Activated CD4-positive, alpha-beta T cell treated with anti-CD3 and anti-CD28 coated beads for 4 hours (primary cell): ENCODE data around the gene ARSA.
"Not testable (repeated sequence)": the region's sequence is repeated elsewhere in the genome, so short reads cannot be mapped to it uniquely, and the experiment has no call there.

Experiments used
- DNase-seq, 2 donors: peaks; one replicate each; pipeline ENCODE4 v3.0.0-alpha.2; 2020

ARSA gene

DNA sequence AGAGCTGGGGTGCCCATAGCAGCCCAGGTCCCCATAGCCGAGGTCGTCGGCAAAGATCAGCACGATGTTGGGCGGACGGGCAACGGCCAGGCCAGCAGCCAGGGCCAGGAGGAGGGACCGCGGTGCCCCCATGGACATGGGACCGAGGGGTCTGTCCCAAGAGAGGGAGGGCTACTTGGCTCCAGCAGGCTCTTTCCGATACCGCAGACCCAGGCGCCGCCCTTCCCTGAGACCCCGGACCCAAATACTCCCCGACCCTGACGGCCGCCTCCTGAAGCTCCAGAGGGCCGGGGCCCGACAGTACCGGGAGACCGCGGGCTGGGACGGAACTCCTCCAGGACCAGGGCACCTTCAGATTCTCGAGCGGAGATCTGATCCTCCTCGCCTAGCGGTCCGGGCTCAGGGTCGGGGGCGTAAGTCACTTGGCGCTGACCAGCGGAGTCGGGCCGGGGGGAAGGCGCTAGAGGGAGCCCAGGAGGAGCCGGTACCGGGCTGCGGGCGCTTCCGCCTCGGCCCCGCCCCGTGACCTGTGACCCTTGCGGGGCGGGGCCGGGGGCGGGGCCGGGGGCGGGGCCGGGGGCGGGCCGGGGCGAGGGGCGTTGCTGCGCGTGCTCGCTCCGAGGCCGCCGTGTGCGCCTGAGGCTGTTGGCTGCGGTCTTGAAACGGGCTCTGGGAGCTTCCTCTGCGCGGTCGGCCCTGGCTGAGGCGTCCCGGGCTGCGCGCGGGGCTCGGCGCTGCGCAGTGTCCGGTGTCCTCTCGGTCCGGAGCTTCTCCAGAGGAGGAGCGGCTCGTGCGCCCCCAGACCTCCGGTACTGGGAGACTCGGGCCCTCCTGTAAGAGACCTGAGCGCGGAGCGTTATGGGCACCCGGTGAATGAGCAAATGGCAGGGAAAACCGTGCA is at the start of gene ARSA:
TSS of gene ARSA (minus strand) at position 511 of the 901 bp plus-strand sequence. CDS start at position 138, 373 bp downstream.
- peak; percentile 63 to 77 for DNase-seq

- no peak for DNase-seq
Observed at GRCh38 chr22:50676661-50677492, 48.9 kb upstream of the ARSA start.

DNA sequence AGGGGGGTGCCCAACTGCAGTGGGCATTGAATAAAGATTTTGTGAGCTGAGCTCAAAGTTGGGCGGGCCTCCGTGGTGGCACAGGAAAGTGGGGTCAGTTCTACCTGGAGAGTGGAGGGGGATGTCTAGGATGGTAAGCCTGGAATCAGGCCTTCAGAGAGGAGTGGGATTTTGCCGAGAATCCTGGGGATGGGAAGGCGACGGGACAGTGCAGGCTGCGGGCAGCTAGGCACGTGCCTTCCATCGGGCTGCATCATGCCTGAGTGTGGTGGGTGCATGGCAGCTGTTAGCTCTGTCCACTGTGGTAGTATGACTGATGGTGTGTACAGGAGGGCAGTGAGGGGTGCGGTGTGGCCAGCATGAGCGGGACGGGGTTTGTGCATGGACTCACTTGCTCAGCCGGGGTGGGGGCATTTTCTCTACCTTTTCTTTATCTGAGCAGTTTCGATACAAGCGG is 48.3 kb upstream of the ARSA start:
- no peak for DNase-seq

DNA sequence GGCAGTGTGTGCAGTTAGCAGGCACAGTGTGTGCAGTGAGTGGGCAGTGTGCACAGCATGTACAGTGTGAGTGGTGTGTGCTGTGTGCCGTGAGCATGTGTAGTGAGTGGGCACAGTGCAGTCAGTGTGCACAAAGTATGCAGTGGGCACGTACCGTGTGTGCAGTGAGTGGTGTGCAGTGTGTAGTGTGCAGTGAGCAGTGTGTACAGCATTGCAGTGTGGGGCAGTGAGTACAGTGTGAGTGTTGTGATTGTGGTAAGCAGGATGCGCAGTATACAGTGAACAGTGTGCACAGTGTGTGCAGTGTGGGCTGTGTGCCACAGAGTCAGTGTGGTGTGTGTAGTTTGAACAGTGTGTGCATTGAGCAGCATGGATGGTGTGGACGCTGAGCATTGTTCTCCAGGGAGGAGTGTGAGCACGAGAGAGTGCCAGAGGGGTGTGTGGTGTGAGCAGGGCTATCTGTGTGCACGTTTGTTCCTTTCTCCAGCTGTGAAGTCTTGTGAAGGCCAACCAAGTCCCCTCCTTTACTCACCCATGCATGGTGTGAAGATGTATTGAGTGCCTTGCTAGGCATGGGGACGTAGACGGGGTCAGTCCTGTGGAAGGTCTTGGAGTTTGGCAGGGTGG is 47.7 kb upstream of the ARSA start:
- DNase-seq = no peak

- peak in 1 of 2 donors; percentile 34 for DNase-seq
Observed at GRCh38 chr22:50674606-50675552, 46.9 kb upstream of the ARSA start.

DNA sequence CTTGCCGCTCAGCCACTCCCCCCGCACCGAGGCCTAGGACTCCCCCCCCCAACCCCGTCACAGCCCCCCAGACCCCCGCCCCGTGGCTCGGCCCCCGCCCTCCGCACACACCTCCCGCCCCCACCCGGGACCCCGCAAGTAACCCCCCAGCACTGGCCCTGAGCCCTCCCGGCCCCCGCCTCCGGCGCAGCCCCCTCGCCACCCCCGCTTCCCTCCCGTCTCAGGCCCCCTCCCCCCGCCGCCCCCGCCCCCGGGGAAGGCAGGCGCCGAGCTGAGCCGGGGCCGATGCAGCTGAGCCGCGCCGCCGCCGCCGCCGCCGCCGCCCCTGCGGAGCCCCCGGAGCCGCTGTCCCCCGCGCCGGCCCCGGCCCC is 46.2 kb upstream of the ARSA start:
- peak in 1 of 2 donors; percentile 28 for DNase-seq

DNA sequence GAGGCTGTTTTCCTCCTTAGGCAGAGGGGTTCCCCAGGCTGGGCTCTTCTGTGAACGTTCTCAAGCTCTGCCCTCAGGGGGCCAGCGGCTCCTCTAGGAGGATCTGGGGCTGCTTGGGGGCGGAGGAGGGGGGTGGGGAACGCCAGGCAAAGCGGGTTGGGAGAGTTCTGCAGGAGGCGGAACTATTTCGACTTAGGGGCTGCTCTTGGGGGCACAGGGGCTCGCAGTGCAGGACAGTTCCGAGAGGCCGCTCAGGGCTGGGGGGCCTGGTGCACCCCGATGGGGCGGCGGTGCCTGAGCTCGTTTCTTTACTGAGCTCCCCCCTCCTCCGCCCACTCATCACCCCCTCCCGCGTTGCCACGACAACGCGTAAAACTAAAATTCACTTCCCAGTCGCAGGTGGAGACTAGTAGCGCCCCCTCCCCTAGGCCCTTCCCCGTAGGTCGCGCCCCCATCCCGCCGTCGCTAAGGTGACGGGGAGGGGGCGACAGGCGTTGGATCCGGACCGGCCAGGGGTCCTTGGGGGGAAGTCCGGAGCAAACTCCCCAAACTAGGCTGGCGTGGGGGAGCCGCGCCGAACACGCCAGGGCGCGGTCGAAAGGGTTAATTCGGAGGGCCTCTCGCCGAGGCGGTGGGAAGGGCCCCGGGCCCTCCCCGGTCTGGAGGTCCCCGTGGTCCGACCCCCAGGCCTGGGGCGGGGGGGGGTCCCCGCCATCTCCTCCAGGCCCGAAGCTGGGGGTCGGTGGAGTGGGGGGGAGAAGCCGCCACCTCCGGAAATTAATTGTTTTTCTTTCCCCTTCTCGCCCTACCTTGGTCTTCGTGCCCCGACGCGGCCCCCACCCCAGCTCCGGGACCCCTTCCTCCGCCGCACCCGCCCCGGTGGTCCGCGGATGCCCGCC is 45.5 kb upstream of the ARSA start:
- DNase-seq = peak in 1 of 2 donors; percentile 30

DNA sequence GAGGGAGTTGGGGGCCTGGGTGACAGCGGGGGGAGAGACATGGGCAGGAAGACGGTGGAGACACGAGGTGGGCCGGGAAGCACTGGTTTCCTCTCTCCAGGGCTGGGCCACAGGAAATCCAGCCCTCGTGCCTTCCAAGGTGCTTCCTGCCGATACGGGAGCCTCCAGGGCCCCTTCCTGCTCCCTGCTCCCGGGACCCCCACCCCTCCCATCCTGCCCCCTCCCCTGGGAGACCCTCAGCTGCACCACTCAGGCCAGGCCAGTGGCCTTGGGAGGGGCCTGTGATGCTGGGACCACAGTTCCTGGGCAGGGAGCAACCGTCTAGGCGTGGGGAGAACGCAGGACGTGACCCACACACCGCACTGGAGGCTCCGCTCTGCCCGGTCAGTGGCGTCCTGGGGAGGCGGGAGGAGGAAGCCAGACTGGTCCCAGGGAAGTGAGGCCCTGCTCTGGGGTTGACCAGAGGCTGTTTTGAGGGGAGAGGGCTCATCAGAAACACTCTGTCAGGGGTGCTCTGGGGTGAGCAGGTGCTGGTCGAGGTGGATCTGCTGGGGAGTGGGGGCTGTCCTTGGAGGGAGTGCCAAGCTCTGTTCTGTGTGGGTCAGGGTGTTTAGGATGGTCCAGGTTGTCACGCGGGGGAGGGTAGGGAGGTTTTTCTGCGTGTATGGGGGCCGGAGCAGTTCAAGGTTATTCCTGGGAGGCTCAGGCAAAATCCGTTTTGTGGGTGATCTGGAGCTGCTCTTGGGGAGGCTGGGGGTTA is 44.7 kb upstream of the ARSA start, which contains the start of gene SHANK3:
TSS of gene SHANK3 (plus strand) at position 353 of the 760 bp plus-strand sequence.
- DNase-seq = no peak

GRCh38 chr22:50672041-50672440 is 44.1 kb upstream of the ARSA start:
- no peak for DNase-seq

GRCh38 chr22:50671641-50672040 is 43.7 kb upstream of the ARSA start:
- no peak for DNase-seq

DNA sequence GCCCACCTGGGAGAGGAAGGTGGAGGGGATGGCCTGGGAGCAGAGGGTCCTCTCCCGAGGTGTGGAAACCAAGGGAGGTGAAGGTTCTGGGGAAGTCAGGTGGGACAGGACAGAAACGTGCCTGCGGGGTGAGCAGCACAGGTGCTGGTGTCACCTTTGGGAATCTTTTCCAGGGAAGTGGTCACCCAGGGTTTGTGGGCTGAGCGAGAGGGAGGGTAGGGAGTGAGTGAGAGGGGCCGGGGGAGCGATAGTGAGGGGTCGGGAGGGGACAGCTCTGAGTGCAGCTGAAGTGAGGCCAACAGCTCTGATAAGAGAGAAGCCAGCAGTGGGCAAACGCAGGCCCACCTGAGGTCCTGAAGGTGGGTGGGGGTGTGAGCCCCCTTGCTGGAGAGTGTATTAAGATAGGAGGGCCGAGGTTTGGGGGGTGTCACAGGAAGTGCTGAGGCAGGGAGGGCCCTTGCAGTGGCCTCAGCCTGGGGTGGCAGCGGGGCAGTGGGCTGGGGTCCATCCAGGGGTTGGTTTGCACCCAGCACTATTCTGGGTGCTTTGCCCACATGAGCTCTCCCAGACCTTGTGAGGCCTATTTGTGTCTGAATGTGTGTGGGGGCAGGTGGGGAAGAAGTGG is 43.1 kb upstream of the ARSA start:
- DNase-seq = no peak

- DNase-seq = no peak
Observed at GRCh38 chr22:50670513-50670912, 42.6 kb upstream of the ARSA start.

- no peak for DNase-seq
Observed at GRCh38 chr22:50665738-50666137, 37.8 kb upstream of the ARSA start.

- no peak for DNase-seq
Observed at GRCh38 chr22:50665212-50665611, 37.3 kb upstream of the ARSA start.

DNA sequence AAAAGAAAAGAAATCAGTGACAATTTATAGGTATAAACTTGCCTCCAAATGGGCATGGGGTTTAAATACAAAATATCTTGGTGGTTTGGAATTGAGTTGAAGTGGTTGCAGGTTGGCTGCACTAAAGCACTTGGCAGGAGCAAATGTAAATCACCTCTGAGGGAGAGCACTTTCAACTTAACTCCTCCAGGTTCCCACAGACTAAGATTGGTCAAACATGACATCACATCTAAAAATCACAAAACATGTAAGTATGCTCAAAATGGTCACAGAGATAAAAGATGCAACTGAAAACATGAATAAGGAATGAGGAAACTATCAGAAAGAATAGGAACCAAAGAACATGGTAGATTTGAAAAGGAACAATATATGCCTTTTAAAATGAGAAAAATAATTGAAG is 32.4 kb upstream of the ARSA start:
- no peak for DNase-seq

- DNase-seq = not testable (repeated sequence)
Observed at GRCh38 chr22:50659711-50660110, 31.8 kb upstream of the ARSA start.

- DNase-seq = no peak
Observed at GRCh38 chr22:50657925-50658324, 30.0 kb upstream of the ARSA start.

DNA sequence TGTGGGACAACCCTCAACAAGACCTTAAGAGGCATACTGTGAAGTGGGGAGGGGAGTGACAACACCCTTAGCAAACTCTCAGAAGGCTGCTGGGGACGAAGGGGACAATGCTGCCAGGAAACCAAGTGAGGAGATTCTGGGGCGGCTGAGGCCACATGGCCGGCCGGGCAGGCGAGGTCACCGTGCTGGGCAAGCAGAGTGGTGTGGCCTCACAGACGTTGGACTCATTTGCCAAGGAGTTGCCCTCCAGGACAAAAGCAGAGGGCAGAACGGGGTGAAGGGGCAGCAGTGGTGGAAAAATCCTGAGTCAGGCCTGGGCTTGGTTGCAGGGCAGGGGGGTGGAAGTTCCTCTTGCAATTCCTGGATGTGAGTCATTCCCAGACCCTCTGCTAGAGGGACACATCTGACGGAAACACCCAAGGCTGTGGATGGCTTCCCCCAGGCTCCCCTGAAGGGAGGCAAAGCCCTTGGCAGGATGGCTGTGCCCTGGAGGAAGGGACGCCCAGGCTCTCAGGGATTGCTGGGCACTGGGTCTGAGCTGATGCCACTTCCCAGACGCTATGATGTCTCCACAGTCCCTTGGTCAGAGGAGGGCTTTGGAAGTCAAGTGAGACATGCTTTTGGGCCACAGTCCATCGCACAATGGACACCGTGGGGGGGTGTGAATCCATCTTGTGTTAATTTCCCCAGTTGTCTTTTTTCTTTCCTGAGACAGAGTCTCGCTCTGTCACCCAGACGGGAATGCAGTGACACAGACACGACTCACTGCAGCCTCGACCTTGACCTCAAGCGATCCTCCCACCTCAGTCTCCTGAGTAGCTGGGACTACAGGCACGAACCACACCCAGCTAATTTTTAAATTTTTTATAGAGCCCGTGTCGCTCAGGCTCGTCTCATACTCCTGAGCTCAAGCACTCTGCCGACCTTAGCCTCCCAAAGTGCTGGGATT is 28.4 kb upstream of the ARSA start:
- DNase-seq = no peak
